HEK293T (cell line): ENCODE results near the gene TMEM174.
A peak's percentile ranks its signal among the peaks of the same experiment; 100 is the strongest.

Experiments used
- CTCF ChIA-PET: fragments of 350-600 bp; formaldehyde crosslinking; extraction: SDS; loops from one replicate; lab custom pipeline; 2021; ENCODE audit warnings: antibody characterized with exemption, inconsistent platforms; lab: Yijun Ruan, JAX
- POLR2A ChIA-PET: fragments of 350-600 bp; formaldehyde crosslinking; extraction: SDS; loops from one replicate; lab custom pipeline; 2020; ENCODE audit warnings: antibody characterized with exemption, inconsistent platforms; lab: Yijun Ruan, JAX
- DNase-seq: peaks from one replicate; pipeline ENCODE4 v3.0.0; 2012; ENCODE audit warnings: mixed read lengths; ENCODE audit errors: extremely low spot score
- ARNT ChIP-seq: fragments of 450-650 bp; IDR thresholded peaks from 2 replicates; pipeline ENCODE4 v1.6.1; 2017; ENCODE audit warnings: mild to moderate bottlenecking
- BHLHE40 ChIP-seq: fragments of 450-650 bp; IDR thresholded peaks from 2 replicates; pipeline ENCODE4 v1.6.1; 2016; ENCODE audit warnings: mild to moderate bottlenecking, moderate library complexity, borderline replicate concordance
- CTBP1 ChIP-seq: fragments of 450-650 bp; IDR thresholded peaks from 2 replicates; pipeline ENCODE4 v1.6.1; 2016; ENCODE audit warnings: borderline replicate concordance
- ELF4 ChIP-seq: fragments of 450-650 bp; IDR thresholded peaks from 2 replicates; pipeline ENCODE4 v1.6.1; 2017; ENCODE audit warnings: antibody characterized with exemption
- FOXA1 ChIP-seq: fragments of 450-650 bp; IDR thresholded peaks from 2 replicates; pipeline ENCODE4 v1.6.1; 2016; ENCODE audit warnings: mild to moderate bottlenecking
- FOXK2 ChIP-seq: fragments of 450-650 bp; IDR thresholded peaks from 2 replicates; pipeline ENCODE4 v1.6.1; 2016; ENCODE audit warnings: mild to moderate bottlenecking
- FOXM1 ChIP-seq: fragments of 450-650 bp; IDR thresholded peaks from 2 replicates; pipeline ENCODE4 v1.6.1; 2017; ENCODE audit warnings: mild to moderate bottlenecking, borderline replicate concordance
- HDGF ChIP-seq: fragments of 450-650 bp; IDR thresholded peaks from 2 replicates; pipeline ENCODE4 v1.6.1; 2017; ENCODE audit warnings: antibody characterized with exemption, borderline replicate concordance
- L3MBTL2 ChIP-seq: fragments of 450-650 bp; conservative IDR thresholded peaks from 2 replicates; pipeline ENCODE4 v1.6.1; 2016; ENCODE audit warnings: mild to moderate bottlenecking
- LEF1 ChIP-seq: fragments of 450-650 bp; IDR thresholded peaks from 2 replicates; pipeline ENCODE4 v1.6.1; 2017; ENCODE audit warnings: mild to moderate bottlenecking, borderline replicate concordance
- NFRKB ChIP-seq: fragments of 450-650 bp; IDR thresholded peaks from 2 replicates; pipeline ENCODE4 v1.6.1; 2016; ENCODE audit warnings: mild to moderate bottlenecking, moderate library complexity
- SP1 ChIP-seq: fragments of 450-650 bp; IDR thresholded peaks from 2 replicates; pipeline ENCODE4 v1.6.1; 2017
- SUZ12 ChIP-seq: fragments of 450-650 bp; IDR thresholded peaks from 2 replicates; pipeline ENCODE4 v1.6.1; 2016; ENCODE audit warnings: mild to moderate bottlenecking
- TARDBP ChIP-seq: fragments of 450-650 bp; IDR thresholded peaks from 2 replicates; pipeline ENCODE4 v1.6.1; 2016
- ZNF384 ChIP-seq: fragments of 450-650 bp; IDR thresholded peaks from 2 replicates; pipeline ENCODE4 v1.6.1; 2016
- TF ChIP-seq, protein P1 (sequence below): fragments of 450-650 bp; IDR thresholded peaks from 2 replicates; pipeline ENCODE4 v1.6.1; 2016

The TMEM174 gene

GRCh38 chr5:73197637-73198257, 24.8 kb downstream of the TMEM174 start:
- TF ChIP-seq FOXM1 (no peak), LEF1 (no peak), SP1 (no peak), CTBP1 (no peak), NFRKB (no peak), SUZ12 (no peak), FOXA1 (no peak), ARNT (no peak), BHLHE40 (no peak), ELF4 (no peak), FOXK2 (no peak), HDGF (no peak), ZNF384 (no peak), L3MBTL2 (no peak), TARDBP (no peak)
- TF ChIP-seq, protein P1, sequence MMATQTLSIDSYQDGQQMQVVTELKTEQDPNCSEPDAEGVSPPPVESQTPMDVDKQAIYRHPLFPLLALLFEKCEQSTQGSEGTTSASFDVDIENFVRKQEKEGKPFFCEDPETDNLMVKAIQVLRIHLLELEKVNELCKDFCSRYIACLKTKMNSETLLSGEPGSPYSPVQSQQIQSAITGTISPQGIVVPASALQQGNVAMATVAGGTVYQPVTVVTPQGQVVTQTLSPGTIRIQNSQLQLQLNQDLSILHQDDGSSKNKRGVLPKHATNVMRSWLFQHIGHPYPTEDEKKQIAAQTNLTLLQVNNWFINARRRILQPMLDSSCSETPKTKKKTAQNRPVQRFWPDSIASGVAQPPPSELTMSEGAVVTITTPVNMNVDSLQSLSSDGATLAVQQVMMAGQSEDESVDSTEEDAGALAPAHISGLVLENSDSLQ = no peak
- ChIA-PET CTCF (no interaction called here), POLR2A (no interaction called here)
- DNase-seq = no peak

DNA sequence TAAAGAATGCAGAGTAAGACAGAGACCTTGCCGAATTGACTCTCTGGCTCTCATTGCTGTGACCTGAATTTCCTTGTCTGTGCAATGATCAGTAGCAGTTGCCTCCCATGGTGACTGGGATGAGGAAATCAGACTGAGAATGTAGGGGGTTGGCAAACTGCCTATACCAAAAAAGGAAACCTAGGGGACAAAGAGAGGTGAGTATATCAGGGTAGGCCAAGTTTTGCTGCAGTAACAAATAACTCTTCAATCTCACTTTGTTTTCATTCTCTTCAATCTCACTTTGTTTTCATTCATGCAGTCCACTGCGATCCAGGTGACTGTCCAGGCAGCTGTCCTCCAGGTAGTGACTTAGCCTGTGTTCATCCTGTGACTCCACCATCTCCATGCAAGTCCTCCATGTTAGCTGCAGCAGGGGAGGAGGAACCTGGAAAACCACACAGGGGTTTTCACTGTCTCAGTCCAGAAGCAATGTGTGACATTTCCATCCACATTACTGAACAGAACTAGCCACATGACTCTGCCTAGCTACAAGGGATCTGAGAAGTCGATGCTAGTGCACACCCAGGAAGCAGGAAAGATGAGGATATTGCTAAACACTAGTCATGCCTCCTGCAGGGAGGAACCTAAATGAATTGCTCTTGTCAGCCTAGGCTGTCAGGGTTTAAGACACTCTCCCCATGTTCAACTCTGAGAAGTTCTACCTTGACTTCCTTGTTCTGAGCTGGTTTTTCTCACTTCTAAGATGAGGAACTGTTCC, 26.0 kb downstream of the TMEM174 start:
- no peak for TF ChIP-seq ELF4
- TF ChIP-seq TARDBP = no peak
- no peak for TF ChIP-seq BHLHE40
- no peak for TF ChIP-seq CTBP1
- no peak for TF ChIP-seq LEF1
- TF ChIP-seq, protein P1 = no peak
- no peak for TF ChIP-seq ZNF384
- TF ChIP-seq L3MBTL2 = no peak
- no peak for TF ChIP-seq HDGF
- no peak for TF ChIP-seq NFRKB
- no peak for TF ChIP-seq ARNT
- TF ChIP-seq FOXM1 = no peak
- no peak for TF ChIP-seq FOXA1
- no peak for TF ChIP-seq FOXK2
- TF ChIP-seq SUZ12 = no peak
- TF ChIP-seq SP1 = no peak
- no peak for DNase-seq
- ChIA-PET POLR2A (no interaction called here), CTCF (interaction anchor here (0.8 kb wide), 1 partner anchor 17 kb away, joined by 3 read pairs; no protein-coding TSS in a partner anchor)

- TF ChIP-seq FOXM1 (no peak), FOXA1 (no peak), CTBP1 (no peak), NFRKB (no peak), SUZ12 (no peak)
- TF ChIP-seq, protein P1 = no peak
- CTCF ChIA-PET = interaction anchor here (0.8 kb wide), 1 partner anchor 17 kb away, joined by 3 read pairs; no protein-coding TSS in a partner anchor
- DNase-seq = no peak
- POLR2A ChIA-PET = no interaction called here
Observed at GRCh38 chr5:73199671-73200070, 26.7 kb downstream of the TMEM174 start.

- CTCF ChIA-PET = interaction anchor here (0.6 to 2.9 kb wide), 8 partner anchors 12 to 1112 kb away, joined by 3 to 10 read pairs (median 3); no protein-coding TSS in a partner anchor
- peak; percentile 92 for DNase-seq
- POLR2A ChIA-PET = no interaction called here
- TF ChIP-seq, protein P1 = peak; percentile 57
- TF ChIP-seq NFRKB (no peak), FOXM1 (no peak), L3MBTL2 (peak; percentile 80), FOXK2 (no peak), LEF1 (no peak)
Observed at GRCh38 chr5:73201547-73202513, 28.8 kb downstream of the TMEM174 start.

GRCh38 chr5:73204332-73204731, 31.3 kb downstream of the TMEM174 start:
- no peak for DNase-seq
- ChIA-PET CTCF (interaction anchor here (0.7 kb wide), 1 partner anchor 12 kb away, joined by 4 read pairs; no protein-coding TSS in a partner anchor), POLR2A (no interaction called here)
- TF ChIP-seq SUZ12 (no peak), ELF4 (no peak), NFRKB (no peak), FOXK2 (no peak), FOXA1 (no peak), SP1 (no peak), LEF1 (no peak), TARDBP (no peak), BHLHE40 (no peak), CTBP1 (no peak), ZNF384 (no peak), ARNT (no peak), L3MBTL2 (no peak), FOXM1 (no peak), HDGF (no peak)
- TF ChIP-seq, protein P1 = no peak
